ENCODE measurements around the gene ENDOG. TPM values are rescaled to one million over a fixed set of nuclear protein-coding genes. Genes with fewer than 3 reads are reported as not detected.
"Not testable (repeated sequence)": the region's sequence is repeated elsewhere in the genome, so short reads cannot be mapped to it uniquely, and the experiment has no call there.

The ENDOG gene
- total RNA-seq, 1 donor from 2014 or later, result 54.0 TPM

DNA sequence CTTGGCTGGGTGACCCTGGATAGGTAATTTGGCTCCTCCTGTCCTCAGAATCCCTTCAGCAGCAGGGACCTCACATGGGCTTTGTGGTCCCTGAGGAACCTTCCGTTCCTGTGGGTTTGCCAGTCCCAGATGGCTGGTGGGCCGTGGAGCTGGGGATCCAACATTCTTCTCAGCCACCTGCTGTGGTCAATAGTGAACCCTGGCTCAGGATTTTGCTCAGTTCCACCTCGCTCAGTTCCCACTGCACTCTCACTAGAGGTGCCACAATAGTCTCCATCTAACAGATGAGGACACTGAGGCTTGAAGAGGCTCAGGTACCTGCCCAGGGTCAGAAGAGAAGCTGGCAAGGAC, 28.4 kb downstream of the ENDOG start:
- DNase-seq (ENCODE audit: low read depth) (no peak), FAIRE-seq (no peak)
- Histone ChIP-seq H3K27me3 (ENCODE audit: control insufficient read depth, insufficient read depth, low read length) (no peaks in the 10 kb centered on the region), H3K36me3 (ENCODE audit: control insufficient read depth, insufficient read depth, low read length) (no peaks in the 10 kb centered on the region), H3K4me3 (ENCODE audit: low read depth, low read length) (no peak overlapping the region)
- TF ChIP-seq, protein P1, sequence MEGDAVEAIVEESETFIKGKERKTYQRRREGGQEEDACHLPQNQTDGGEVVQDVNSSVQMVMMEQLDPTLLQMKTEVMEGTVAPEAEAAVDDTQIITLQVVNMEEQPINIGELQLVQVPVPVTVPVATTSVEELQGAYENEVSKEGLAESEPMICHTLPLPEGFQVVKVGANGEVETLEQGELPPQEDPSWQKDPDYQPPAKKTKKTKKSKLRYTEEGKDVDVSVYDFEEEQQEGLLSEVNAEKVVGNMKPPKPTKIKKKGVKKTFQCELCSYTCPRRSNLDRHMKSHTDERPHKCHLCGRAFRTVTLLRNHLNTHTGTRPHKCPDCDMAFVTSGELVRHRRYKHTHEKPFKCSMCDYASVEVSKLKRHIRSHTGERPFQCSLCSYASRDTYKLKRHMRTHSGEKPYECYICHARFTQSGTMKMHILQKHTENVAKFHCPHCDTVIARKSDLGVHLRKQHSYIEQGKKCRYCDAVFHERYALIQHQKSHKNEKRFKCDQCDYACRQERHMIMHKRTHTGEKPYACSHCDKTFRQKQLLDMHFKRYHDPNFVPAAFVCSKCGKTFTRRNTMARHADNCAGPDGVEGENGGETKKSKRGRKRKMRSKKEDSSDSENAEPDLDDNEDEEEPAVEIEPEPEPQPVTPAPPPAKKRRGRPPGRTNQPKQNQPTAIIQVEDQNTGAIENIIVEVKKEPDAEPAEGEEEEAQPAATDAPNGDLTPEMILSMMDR (IDR thresholded peaks at IDR 0.05; ENCODE audit: insufficient read depth, low read length, severe bottlenecking), result no peak

DNA sequence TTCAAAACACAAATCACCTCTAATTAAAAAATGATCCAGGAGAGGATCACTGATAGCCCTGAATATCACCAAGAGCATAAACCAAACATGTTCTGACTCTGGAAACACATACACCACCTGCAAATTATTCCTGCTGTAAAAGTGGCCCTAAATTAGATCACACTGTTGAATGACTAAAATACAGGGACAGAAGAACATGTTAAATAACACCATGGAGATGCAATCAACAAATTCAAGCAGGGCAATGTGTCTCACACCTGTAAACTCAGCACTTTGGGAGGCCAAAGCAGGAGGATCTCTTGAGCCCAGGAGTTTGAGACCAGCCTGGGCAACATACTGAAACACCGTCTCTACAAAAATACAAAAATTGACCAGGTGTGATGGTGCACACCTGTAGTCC, 29.5 kb downstream of the ENDOG start:
- Histone ChIP-seq H3K4me3 (ENCODE audit: low read depth, low read length) (no peak overlapping the region), H3K27me3 (ENCODE audit: control insufficient read depth, insufficient read depth, low read length) (no peaks in the 10 kb centered on the region), H3K36me3 (ENCODE audit: control insufficient read depth, insufficient read depth, low read length) (no peaks in the 10 kb centered on the region)
- DNase-seq (ENCODE audit: low read depth) (no peak), FAIRE-seq (no peak)
- TF ChIP-seq, protein P1 (IDR thresholded peaks at IDR 0.05; ENCODE audit: insufficient read depth, low read length, severe bottlenecking), result no peak

GRCh38 chr9:128851024-128851423, 32.7 kb downstream of the ENDOG start:
- H3K36me3 ChIP-seq (ENCODE audit: control insufficient read depth, insufficient read depth, low read length); FAIRE-seq; DNase-seq (ENCODE audit: low read depth); H3K4me3 ChIP-seq (ENCODE audit: low read depth, low read length); H3K27me3 ChIP-seq (ENCODE audit: control insufficient read depth, insufficient read depth, low read length): not testable (repeated sequence)

GRCh38 chr9:128851779-128852600, 33.7 kb downstream of the ENDOG start:
- FAIRE-seq; H3K36me3 ChIP-seq (ENCODE audit: control insufficient read depth, insufficient read depth, low read length); H3K27me3 ChIP-seq (ENCODE audit: control insufficient read depth, insufficient read depth, low read length); H3K4me3 ChIP-seq (ENCODE audit: low read depth, low read length): not testable (repeated sequence)
- peak; percentile 33 for DNase-seq (ENCODE audit: low read depth)
- TF ChIP-seq, protein P1 (IDR thresholded peaks at IDR 0.05; ENCODE audit: insufficient read depth, low read length, severe bottlenecking), result peak; percentile 44

DNA sequence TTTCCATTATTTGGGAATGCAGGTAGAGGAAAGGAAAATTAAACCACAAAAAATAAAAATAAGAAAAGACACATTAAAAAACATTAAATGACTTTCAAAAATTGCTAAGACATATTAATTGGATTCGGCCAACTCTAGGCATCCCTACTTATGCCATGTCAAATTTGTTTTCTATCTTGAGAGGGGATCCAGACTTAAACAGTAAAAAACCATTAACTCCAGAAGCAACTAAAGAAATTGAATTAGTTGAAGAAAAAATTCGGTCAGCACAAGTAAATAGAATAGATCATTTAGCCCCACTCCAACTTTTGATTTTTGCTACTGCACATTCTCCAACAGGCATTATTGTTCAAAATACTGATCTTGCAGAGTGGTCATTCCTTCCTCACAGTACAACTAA, 34.3 kb downstream of the ENDOG start:
- H3K27me3 ChIP-seq (ENCODE audit: control insufficient read depth, insufficient read depth, low read length); H3K4me3 ChIP-seq (ENCODE audit: low read depth, low read length); H3K36me3 ChIP-seq (ENCODE audit: control insufficient read depth, insufficient read depth, low read length); DNase-seq (ENCODE audit: low read depth); FAIRE-seq: not testable (repeated sequence)

DNA sequence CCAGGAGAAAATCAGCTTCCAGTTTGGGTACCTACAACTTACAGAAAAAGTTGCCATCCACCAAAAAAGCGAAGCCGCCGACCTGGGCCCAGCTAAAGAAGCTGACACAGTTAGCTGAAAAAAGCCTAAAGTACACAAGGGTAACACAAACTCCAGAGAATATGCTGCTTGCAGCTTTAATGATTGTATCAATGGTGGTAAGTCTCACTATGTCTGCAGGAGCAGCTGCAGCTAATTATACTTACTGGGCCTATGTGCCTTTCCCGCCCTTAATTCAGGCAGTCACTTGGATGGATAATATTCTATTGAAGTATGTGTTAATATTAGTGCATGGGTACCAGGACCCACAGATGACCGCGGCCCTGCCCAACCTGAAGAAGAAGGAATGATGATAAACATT, 36.2 kb downstream of the ENDOG start:
- H3K27me3 ChIP-seq (ENCODE audit: control insufficient read depth, insufficient read depth, low read length); FAIRE-seq; H3K36me3 ChIP-seq (ENCODE audit: control insufficient read depth, insufficient read depth, low read length); H3K4me3 ChIP-seq (ENCODE audit: low read depth, low read length); DNase-seq (ENCODE audit: low read depth): not testable (repeated sequence)

DNA sequence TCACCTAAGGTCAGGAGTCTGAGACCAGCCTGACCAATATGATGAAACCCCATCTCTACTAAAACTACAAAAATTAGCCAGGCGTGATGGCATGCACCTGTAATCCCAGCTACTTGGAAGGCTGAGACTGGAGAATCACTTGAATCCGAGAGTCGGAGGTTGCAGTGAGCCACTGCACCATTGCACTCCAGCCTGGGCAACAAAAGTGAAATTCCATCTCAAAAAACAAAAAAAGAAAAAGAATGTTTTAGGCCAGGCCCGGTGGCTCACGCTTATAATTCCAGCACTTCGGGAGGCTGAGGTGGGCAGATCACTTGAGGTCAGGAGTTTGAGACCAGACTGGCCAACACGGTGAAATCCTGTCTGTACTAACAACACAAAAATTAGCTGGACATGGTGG, 40.2 kb downstream of the ENDOG start:
- not testable (repeated sequence) for H3K4me3 ChIP-seq (ENCODE audit: low read depth, low read length); H3K36me3 ChIP-seq (ENCODE audit: control insufficient read depth, insufficient read depth, low read length); FAIRE-seq; DNase-seq (ENCODE audit: low read depth); H3K27me3 ChIP-seq (ENCODE audit: control insufficient read depth, insufficient read depth, low read length)

DNA sequence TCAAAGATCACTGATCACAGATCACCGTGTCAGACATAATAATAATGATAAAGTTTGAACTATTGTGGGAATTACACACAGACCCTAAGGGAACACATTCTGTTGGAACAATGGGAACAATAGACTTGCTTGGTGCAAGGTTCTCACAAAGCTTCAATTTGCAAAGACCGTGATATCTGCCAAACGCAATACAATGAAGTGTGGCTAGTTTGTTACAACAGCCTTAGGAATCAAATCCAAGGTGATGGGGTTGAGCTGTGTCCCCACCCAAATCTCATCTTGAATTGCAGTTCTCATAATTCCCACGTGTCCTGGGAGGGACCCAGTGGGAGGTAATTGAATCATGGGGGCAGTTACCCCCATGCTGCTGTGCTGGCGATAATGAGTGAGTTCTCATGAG, 42.6 kb downstream of the ENDOG start:
- Histone ChIP-seq H3K36me3 (ENCODE audit: control insufficient read depth, insufficient read depth, low read length) (no peaks in the 10 kb centered on the region), H3K4me3 (ENCODE audit: low read depth, low read length) (no peak overlapping the region), H3K27me3 (ENCODE audit: control insufficient read depth, insufficient read depth, low read length) (no peaks in the 10 kb centered on the region)
- TF ChIP-seq, protein P1 (IDR thresholded peaks at IDR 0.05; ENCODE audit: insufficient read depth, low read length, severe bottlenecking), result no peak
- FAIRE-seq (no peak), DNase-seq (ENCODE audit: low read depth) (no peak)
